ENCODE results near the gene ITPR2. TPM values are rescaled to one million over a fixed set of nuclear protein-coding genes. Genes with fewer than 3 reads are reported as not detected.

Gene ITPR2
- total and polyA plus RNA-seq, 2 of the 8 experiments (the other 6 are each of a cell fraction or from before 2014, with no cell fraction given): 4.1 to 48.3 TPM

DNA sequence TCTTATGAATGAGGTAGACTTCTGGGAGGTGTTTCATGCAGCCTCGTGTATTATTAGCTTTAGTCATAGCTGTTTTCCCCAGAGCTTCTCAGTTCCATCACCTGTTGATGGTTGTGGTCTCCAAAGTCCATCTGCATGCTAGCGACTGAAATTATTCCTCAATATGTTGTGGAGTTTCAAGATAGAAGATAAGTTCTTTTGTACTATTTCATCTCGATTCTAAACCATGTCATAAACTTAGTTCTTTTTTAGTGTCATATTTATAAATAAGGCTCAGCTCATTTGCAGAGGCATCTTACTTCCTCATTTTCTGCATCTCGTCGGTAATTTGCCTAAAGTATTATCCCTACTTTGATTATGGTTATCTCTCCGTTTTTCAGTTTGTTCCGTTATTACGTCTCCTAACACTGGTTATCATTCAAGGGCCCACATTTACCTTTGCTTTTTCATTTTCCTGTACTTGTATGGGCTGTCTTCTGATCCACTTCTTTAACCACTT, 119.1 kb downstream of the ITPR2 start (continued):
- TF ChIP-seq PHF8 (conservative IDR thresholded peaks at IDR 0.05; ENCODE audit: low read depth, low read length): no peak
- no peak for TF ChIP-seq CTBP2 (IDR thresholded peaks at IDR 0.05; ENCODE audit: borderline replicate concordance, insufficient read depth, insufficient read length, low read length)
- no peak for TF ChIP-seq KDM4A (IDR thresholded peaks at IDR 0.05; ENCODE audit: low read depth, low read length, severe bottlenecking)
- no peak for TF ChIP-seq RNF2 (IDR thresholded peaks at IDR 0.05; ENCODE audit: borderline replicate concordance, low read depth, low read length, missing control alignments, poor library complexity, severe bottlenecking)
